Measurements from ENCODE around the gene WWTR1. TPM values are rescaled to one million over a fixed set of nuclear protein-coding genes. Genes with fewer than 3 reads are reported as not detected.

Gene WWTR1
- polyA plus RNA-seq, 2 of the 4 experiments (the other 2 are of a cell fraction), result 99.7 to 164 TPM

- CTCF ChIA-PET, result interaction anchor here (0.6 to 2.2 kb wide), 14 partner anchors 8 to 243 kb away, joined by 3 to 19 read pairs (median 4); partner anchors contain the start of genes COMMD2 and WWTR1
- TF ChIP-seq JUN (IDR thresholded peaks at IDR 0.05) (peak in 1 of 2 experiments; percentile 33; a peak in 1 of 5 replicates), CTCF (IDR thresholded peaks at IDR 0.05) (peak; percentile 51), FOSL2 (IDR thresholded peaks at IDR 0.05) (no peak), FOSL2 (CRISPR knock-in tag; IDR thresholded peaks at IDR 0.05) (peak; percentile 10; the same call in 1 of the 2 replicates), RAD21 (conservative IDR thresholded peaks at IDR 0.05 in 1 of 2, IDR thresholded peaks at IDR 0.05 in 1 of 2) (peak; percentile 41 to 59), GATA3 (IDR thresholded peaks at IDR 0.05; ENCODE audit: borderline replicate concordance) (no peak), EHMT2 (IDR thresholded peaks at IDR 0.05; ENCODE audit: low read depth) (no peak), HDAC2 (IDR thresholded peaks at IDR 0.05) (no peak), SMC3 (IDR thresholded peaks at IDR 0.05) (peak; percentile 48; the same call in 1 of the 3 replicates), KDM1A (IDR thresholded peaks at IDR 0.05; ENCODE audit: low read depth) (no peak), CEBPB (IDR thresholded peaks at IDR 0.05) (peak; percentile 59 to 62; a peak in 3 of 4 replicates), POLR2AphosphoS2 (conservative IDR thresholded peaks at IDR 0.05; ENCODE audit: low read length) (no peak), MAFK (IDR thresholded peaks at IDR 0.05; ENCODE audit: partially characterized antibody) (no peak), KDM5A (IDR thresholded peaks at IDR 0.05) (peak; percentile 58; the same call in 1 of the 2 replicates), POLR2A (IDR thresholded peaks at IDR 0.05; ENCODE audit: low read length) (no peak)
- TF ChIP-seq, protein P1, sequence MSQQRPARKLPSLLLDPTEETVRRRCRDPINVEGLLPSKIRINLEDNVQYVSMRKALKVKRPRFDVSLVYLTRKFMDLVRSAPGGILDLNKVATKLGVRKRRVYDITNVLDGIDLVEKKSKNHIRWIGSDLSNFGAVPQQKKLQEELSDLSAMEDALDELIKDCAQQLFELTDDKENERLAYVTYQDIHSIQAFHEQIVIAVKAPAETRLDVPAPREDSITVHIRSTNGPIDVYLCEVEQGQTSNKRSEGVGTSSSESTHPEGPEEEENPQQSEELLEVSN (IDR thresholded peaks at IDR 0.05; ENCODE audit: borderline replicate concordance, low read depth), result no peak
- TF ChIP-seq, protein P2, sequence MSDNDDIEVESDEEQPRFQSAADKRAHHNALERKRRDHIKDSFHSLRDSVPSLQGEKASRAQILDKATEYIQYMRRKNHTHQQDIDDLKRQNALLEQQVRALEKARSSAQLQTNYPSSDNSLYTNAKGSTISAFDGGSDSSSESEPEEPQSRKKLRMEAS (IDR thresholded peaks at IDR 0.05), result 0 out of 2 replicates have a peak, but pooled peaks have one; percentile 11
- WGBS (ENCODE audit: missing lambda C conversion rate), result 40% methylated on average over 5 of the region's 5 CpGs
- ATAC-seq (peak; percentile 76 to 83), DNase-seq (ENCODE audit: low read depth in 1 of 2, low spot score in 1 of 2) (peak; percentile 39 to 75), FAIRE-seq (no peak)
- H3K9me3 ChIP-seq, result no peaks in the 10 kb centered on the region
- peak overlapping the region; percentile 70 to 81 for H3K27ac ChIP-seq
- H3K4me1 ChIP-seq, result peaks cover 59% of the 10 kb centered on the region
- POLR2A ChIA-PET, result interaction anchor here (0.5 to 1.5 kb wide), 3 partner anchors 131 to 403 kb away, joined by 3 to 8 read pairs (median 4); partner anchors contain the start of gene WWTR1
- H3K4me3 ChIP-seq, result no peak overlapping the region
- peak overlapping the region; percentile 57 for H3K4me2 ChIP-seq
Measured at GRCh38 chr3:149527531-149528339, 130.1 kb downstream of the WWTR1 start.

DNA sequence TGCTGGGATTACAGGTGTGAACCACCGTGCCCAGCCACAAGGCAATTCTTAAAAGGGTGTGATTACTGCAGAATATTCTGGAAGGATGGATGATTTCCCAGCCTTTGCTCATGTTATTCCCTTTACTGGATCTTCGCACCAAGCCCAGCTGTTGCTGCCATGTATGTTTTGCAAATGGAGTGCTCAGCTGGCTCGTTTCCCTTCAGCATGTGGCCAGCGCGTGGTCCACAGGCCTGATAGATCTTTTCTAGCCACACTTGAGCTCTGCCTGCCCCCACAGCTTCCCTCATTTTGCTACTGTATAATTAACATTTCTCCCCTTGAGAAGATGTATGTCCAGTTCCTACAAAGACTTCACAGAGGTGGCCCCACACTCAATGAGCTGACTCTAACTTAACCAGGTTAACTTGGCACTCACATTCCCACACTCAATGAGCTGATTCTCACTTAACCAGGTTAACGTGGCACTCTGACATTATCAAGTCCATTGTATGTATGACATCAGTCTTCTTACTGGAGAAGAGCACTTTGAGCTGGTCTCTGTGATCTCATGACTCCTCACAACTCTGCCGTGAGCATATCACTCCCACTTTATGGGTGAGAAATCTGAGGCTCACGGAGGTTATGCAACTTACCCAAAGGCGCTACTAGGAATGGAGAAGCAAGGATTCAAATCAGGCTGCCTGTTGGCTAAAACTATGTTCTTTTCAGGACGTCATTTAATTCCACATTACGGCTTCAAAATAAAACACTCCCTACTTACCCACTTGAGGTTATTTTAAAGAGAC is 134.1 kb downstream of the WWTR1 start:
- no peak for TF ChIP-seq RFX5 (IDR thresholded peaks at IDR 0.05)
- TF ChIP-seq CEBPB (IDR thresholded peaks at IDR 0.05), result no peak
- no peak for TF ChIP-seq MYC (IDR thresholded peaks at IDR 0.05; ENCODE audit: borderline replicate concordance, low read length)
- TF ChIP-seq, protein P3, sequence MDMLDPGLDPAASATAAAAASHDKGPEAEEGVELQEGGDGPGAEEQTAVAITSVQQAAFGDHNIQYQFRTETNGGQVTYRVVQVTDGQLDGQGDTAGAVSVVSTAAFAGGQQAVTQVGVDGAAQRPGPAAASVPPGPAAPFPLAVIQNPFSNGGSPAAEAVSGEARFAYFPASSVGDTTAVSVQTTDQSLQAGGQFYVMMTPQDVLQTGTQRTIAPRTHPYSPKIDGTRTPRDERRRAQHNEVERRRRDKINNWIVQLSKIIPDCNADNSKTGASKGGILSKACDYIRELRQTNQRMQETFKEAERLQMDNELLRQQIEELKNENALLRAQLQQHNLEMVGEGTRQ (IDR thresholded peaks at IDR 0.05), result no peak
- TF ChIP-seq EHF (CRISPR knock-in tag; IDR thresholded peaks at IDR 0.05), result no peak
- TF ChIP-seq CTCF (IDR thresholded peaks at IDR 0.05), result no peak
- no peak for TF ChIP-seq ZNF302 (CRISPR knock-in tag; IDR thresholded peaks at IDR 0.05)
- no peak for TF ChIP-seq HOXB13 (CRISPR knock-in tag; IDR thresholded peaks at IDR 0.05; ENCODE audit: low read depth)
- no peak for TF ChIP-seq CHD2 (IDR thresholded peaks at IDR 0.05; ENCODE audit: low read length, partially characterized antibody)
- TF ChIP-seq RNF2 (IDR thresholded peaks at IDR 0.05; ENCODE audit: borderline replicate concordance, low read depth), result no peak
- peaks cover 38% of the 10 kb centered on the region for H3K4me1 ChIP-seq
- peak overlapping the region in 1 of 2 experiments; percentile 2; a peak in 1 of 6 replicates for H3K27ac ChIP-seq
- no peak for ATAC-seq
- no peak overlapping the region for H3K4me2 ChIP-seq
- H3K4me3 ChIP-seq, result no peak overlapping the region
- WGBS (ENCODE audit: missing lambda C conversion rate), result 92% methylated on average over 11 of the region's 11 CpGs
- ChIA-PET CTCF (interaction anchor here (0.6 to 2.2 kb wide), 7 partner anchors 10 to 593 kb away, joined by 3 to 11 read pairs (median 3); no protein-coding TSS in a partner anchor), POLR2A (no interaction called here)
- no peak for DNase-seq (ENCODE audit: low read depth in 1 of 2, low spot score in 1 of 2)
- H3K9me3 ChIP-seq, result no peaks in the 10 kb centered on the region
- FAIRE-seq, result no peak
